ENCODE results near the gene NXPE4.

DNA sequence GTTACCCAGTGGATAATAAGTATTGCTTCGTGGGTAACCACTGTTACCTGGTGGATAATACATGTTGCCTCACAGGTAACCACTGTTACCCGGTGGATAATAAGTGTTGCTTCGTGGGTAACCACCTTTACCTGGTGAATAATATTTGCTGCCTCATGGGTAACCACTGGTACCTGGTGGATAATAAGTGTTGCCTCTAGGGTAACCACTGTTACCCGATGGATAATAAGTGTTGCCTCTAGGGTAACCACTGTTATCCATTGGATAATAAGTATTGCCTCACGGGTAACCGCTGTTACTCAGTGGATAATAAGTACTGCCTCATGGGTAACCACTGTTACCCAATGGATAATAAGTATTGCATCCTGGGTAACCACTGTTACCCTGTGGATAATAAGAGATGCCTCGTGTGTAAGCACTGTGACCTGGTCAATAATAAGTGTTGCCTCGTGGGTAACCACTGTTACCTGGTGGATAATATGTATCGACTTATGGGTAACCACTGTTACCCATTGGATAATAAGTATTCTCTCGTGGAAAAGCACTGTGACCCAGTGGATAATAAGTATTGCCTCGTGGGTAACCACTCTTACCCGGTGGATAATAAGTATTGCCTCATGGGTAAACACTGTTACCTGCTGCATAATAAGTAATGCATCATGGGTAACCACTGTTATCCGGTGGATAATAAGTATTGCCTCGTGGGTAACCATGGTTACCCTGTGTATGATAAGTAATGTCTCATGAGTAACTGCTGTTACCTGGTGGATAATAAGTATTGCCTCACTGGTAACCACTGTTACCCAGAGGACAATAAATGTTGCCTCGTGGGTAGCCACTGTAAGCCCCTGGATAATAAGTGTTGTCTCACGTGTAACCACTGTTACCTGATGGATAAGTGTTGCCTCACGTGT, 20.1 kb upstream of the NXPE4 start:
- TF ChIP-seq CTCF (IDR thresholded peaks at IDR 0.05) (no peak), POLR2A (IDR thresholded peaks at IDR 0.05; ENCODE audit: low read depth) (no peak), POLR2AphosphoS5 (IDR thresholded peaks at IDR 0.05) (no peak)
